Measurements from ENCODE around the gene TRIML2. TPM values are rescaled to one million over a fixed set of nuclear protein-coding genes. Genes with fewer than 3 reads are reported as not detected.

TRIML2 gene
- not detected in 2 replicates for total RNA-seq

GRCh38 chr4:188109157-188109755, at the start of gene TRIML2:
TRIML2 (minus strand) TSS chr4:188109603; CDS start chr4:188105368, 4,235 bp downstream.

GRCh38 chr4:188139141-188139540, 29.7 kb upstream of the TRIML2 start, which contains the start of gene TRIML1:
TRIML1 (plus strand) TSS chr4:188139441; CDS start chr4:188139559, 118 bp downstream.

Other genes with a start within 250 kb of the TRIML2 start
- 0.18 TPM in 1 of 2 replicates, not detected in the other for gene ZFP42, start 113.8 kb downstream of the TRIML2 start, total RNA-seq
- not detected in 2 replicates for gene TRIML1, start 29.8 kb upstream of the TRIML2 start, total RNA-seq

Measured in cardiac atrium fibroblast (primary cell).